GM12878 (cell line): ENCODE data around the gene PCSK1N. TPM values are rescaled to one million over a fixed set of nuclear protein-coding genes. Genes with fewer than 3 reads are reported as not detected.

ENCODE experiments used
- ATAC-seq: fragments of 200-7000 bp; cut with Tn5 transposase; 3 replicates; pipeline ENCODE4 v1.9.1; 2020; ENCODE audit warnings: mild to moderate bottlenecking, moderate library complexity
- BruUV-seq: library from RNA; stranded (reverse); fragments of 400-500 nt; replicated peaks from 2 replicates; lab custom pipeline; 2021; lab: Mats Ljungman, UMichigan
- CTCF ChIA-PET: fragments of 300-600 bp; sonication (Branson Sonifier 250); formaldehyde crosslinking; extraction: SDS; loops from one replicate; lab custom pipeline; 2021; ENCODE audit warnings: inconsistent platforms; lab: Yijun Ruan, JAX
- POLR2A ChIA-PET: fragments of 350-600 bp; formaldehyde crosslinking; extraction: SDS; loops from one replicate; lab custom pipeline; 2021; ENCODE audit warnings: inconsistent platforms; lab: Charles Lee
- RAD21 ChIA-PET: fragments of 300-600 bp; sonication (Branson Sonifier 250); formaldehyde crosslinking; loops from one replicate; lab custom pipeline; 2023; ENCODE audit warnings: antibody characterized with exemption; ENCODE audit not compliant: unreplicated experiment; lab: Charles Lee
- SMC1A ChIA-PET: fragments of 300-600 bp; sonication (Branson Sonifier 250); formaldehyde crosslinking; loops from one replicate; lab custom pipeline; 2023; ENCODE audit not compliant: unreplicated experiment, uncharacterized antibody; lab: Charles Lee
- DNase-seq: peaks from one replicate; pipeline ENCODE4 v3.0.0-alpha.2; 2011; ENCODE audit warnings: low read depth, low spot score
- FAIRE-seq: peaks from 3 replicates; lab custom pipeline; 2011; peaks lifted over from hg19 to GRCh38; lab: Jason Lieb, UNC
- H2AFZ ChIP-seq: 2 replicates; pipeline ENCODE4 v1.6.0; 2011; ENCODE audit warnings: low read depth, low read length, control low read depth; ENCODE audit not compliant: control insufficient read depth
- H3K27ac ChIP-seq: 2 replicates; pipeline ENCODE4 v1.5.1; 2011; ENCODE audit warnings: control low read depth; ENCODE audit not compliant: control insufficient read depth, insufficient read depth
- H3K27me3 ChIP-seq, 2 experiments: replicated peaks in 1 of 2; 2 replicates each; pipeline versions ENCODE4 v1.6.0 to v1.6.1; 2011; ENCODE audit warnings: low read length in 1 of 2; ENCODE audit not compliant: control insufficient read depth in 2 of 2, insufficient read depth in 2 of 2
- H3K36me3 ChIP-seq, 2 experiments: 2 replicates each; pipeline ENCODE4 v1.5.1; 2011; ENCODE audit warnings: low read length in 1 of 2; ENCODE audit not compliant: control insufficient read depth in 2 of 2, insufficient read depth in 2 of 2
- H3K4me1 ChIP-seq: 2 replicates; pipeline ENCODE4 v1.6.1; 2011; ENCODE audit warnings: mild to moderate bottlenecking, low read length, moderate library complexity, mixed read lengths; ENCODE audit not compliant: control insufficient read depth, insufficient read depth
- H3K4me2 ChIP-seq: 2 replicates; pipeline ENCODE4 v1.6.0; 2011; ENCODE audit warnings: control low read depth; ENCODE audit not compliant: control insufficient read depth, insufficient read depth
- H3K4me3 ChIP-seq: fragments of 200-600 bp; sonication (generic); 2 replicates; pipeline ENCODE4 v1.5.1; 2016
- H3K79me2 ChIP-seq: 2 replicates; pipeline ENCODE4 v1.6.0; 2011; ENCODE audit warnings: low read length; ENCODE audit not compliant: control insufficient read depth, insufficient read depth
- H3K9ac ChIP-seq: 2 replicates; pipeline ENCODE4 v1.8.0; 2011; ENCODE audit warnings: low read length, control low read depth, mixed read lengths; ENCODE audit not compliant: control insufficient read depth, insufficient read depth
- H3K9me3 ChIP-seq: replicated peaks from 3 replicates; pipeline ENCODE4 v1.5.1; 2011; ENCODE audit warnings: mild to moderate bottlenecking, low read length; ENCODE audit not compliant: control insufficient read depth, insufficient read depth
- H4K20me1 ChIP-seq: 2 replicates; pipeline ENCODE4 v1.6.0; 2011; ENCODE audit not compliant: control insufficient read depth, insufficient read depth
- ATF7 ChIP-seq: fragments of 450-650 bp; IDR thresholded peaks from 2 replicates; pipeline ENCODE4 v1.6.1; 2016; ENCODE audit warnings: low read depth, mild to moderate bottlenecking
- BCL11A ChIP-seq: IDR thresholded peaks from 2 replicates; pipeline ENCODE4 v1.6.1; 2011; ENCODE audit warnings: low read depth, low read length
- BMI1 ChIP-seq: fragments of 450-650 bp; IDR thresholded peaks from 2 replicates; pipeline ENCODE4 v1.6.1; 2016; ENCODE audit warnings: mild to moderate bottlenecking, moderate library complexity, borderline replicate concordance
- EGR1 ChIP-seq, 2 experiments: IDR thresholded peaks; 1 replicate in 1 of 2; 2 replicates in 1 of 2; pipeline ENCODE4 v1.6.1; 2011 to 2012; ENCODE audit warnings: low read depth in 2 of 2, low read length in 2 of 2, borderline replicate concordance in 1 of 2, mild to moderate bottlenecking in 1 of 2, moderate library complexity in 1 of 2
- EZH2 ChIP-seq: IDR thresholded peaks from 2 replicates; pipeline ENCODE4 v1.6.1; 2012; ENCODE audit warnings: low read depth, mild to moderate bottlenecking, control low read depth, inconsistent platforms, low read length, borderline replicate concordance; ENCODE audit not compliant: control insufficient read depth
- GATAD2B ChIP-seq: fragments of 450-650 bp; conservative IDR thresholded peaks from 2 replicates; pipeline ENCODE4 v1.6.1; 2017; ENCODE audit warnings: low read depth, mild to moderate bottlenecking, moderate library complexity
- HSF1 ChIP-seq: fragments of 150-350 bp; IDR thresholded peaks from 2 replicates; pipeline ENCODE4 v1.6.1; 2014; ENCODE audit warnings: mild to moderate bottlenecking, low read depth, low read length
- KDM1A ChIP-seq: fragments of 200-600 bp; sonication (generic); IDR thresholded peaks from 2 replicates; pipeline ENCODE4 v1.6.1; 2016; ENCODE audit warnings: borderline replicate concordance
- LARP7 ChIP-seq: fragments of 450-650 bp; IDR thresholded peaks from 2 replicates; pipeline ENCODE4 v1.6.1; 2017; ENCODE audit warnings: mild to moderate bottlenecking
- NFYB ChIP-seq: IDR thresholded peaks from 2 replicates; pipeline ENCODE4 v1.6.1; 2011; ENCODE audit warnings: low read depth, mild to moderate bottlenecking, low read length, improper control_type of control experiment, moderate library complexity; ENCODE audit not compliant: insufficient read depth
- POLR2A ChIP-seq: IDR thresholded peaks from 2 replicates; pipeline ENCODE4 v1.6.1; 2011; ENCODE audit warnings: low read depth, mild to moderate bottlenecking, low read length
- RELB ChIP-seq: fragments of 450-650 bp; IDR thresholded peaks from 2 replicates; pipeline ENCODE4 v1.6.1; 2017; ENCODE audit warnings: low read depth, mild to moderate bottlenecking, moderate library complexity
- SMAD5 ChIP-seq: IDR thresholded peaks from 2 replicates; pipeline ENCODE4 v1.6.1; 2016; ENCODE audit warnings: antibody characterized with exemption, low read depth
- SMC3 ChIP-seq: IDR thresholded peaks from 2 replicates; pipeline ENCODE4 v1.6.1; 2011; ENCODE audit warnings: low read length, improper control_type of control experiment, borderline replicate concordance
- SREBF2 ChIP-seq: IDR thresholded peaks from 2 replicates; pipeline ENCODE4 v1.6.1; 2012; ENCODE audit warnings: mild to moderate bottlenecking, low read length
- TCF12 ChIP-seq: IDR thresholded peaks from 2 replicates; pipeline ENCODE4 v1.6.1; 2011; ENCODE audit warnings: low read depth, mild to moderate bottlenecking, low read length
- TCF3 ChIP-seq: IDR thresholded peaks from 2 replicates; pipeline ENCODE4 v1.6.1; 2012; ENCODE audit warnings: low read depth, mild to moderate bottlenecking, low read length, borderline replicate concordance; ENCODE audit not compliant: insufficient read depth
- ZSCAN29 ChIP-seq: fragments of 450-650 bp; IDR thresholded peaks from 2 replicates; pipeline ENCODE4 v1.6.1; 2017; ENCODE audit warnings: mild to moderate bottlenecking, moderate library complexity
- WGBS: methylation state at CpG from one replicate; pipeline ENCODE4 v1.1.6; 2016; ENCODE audit warnings: low lambda C conversion rate; ENCODE audit not compliant: insufficient replicate concordance, insufficient coverage; ENCODE audit errors: missing lambda C conversion rate; 5-methylcytosine and 5-hydroxymethylcytosine counted together
- in situ Hi-C: fragments of 300-500 bp; cut with MboI; formaldehyde crosslinking; loops from 9 replicates; pipeline ENCODE4 v1.14.3; 2018; ENCODE audit warnings: mixed read lengths
- intact Hi-C: fragments of 100-400 bp; cut with micrococcal nuclease; formaldehyde crosslinking; loops from one replicate; pipeline ENCODE4 v1.14.2; 2022; ENCODE audit not compliant: unreplicated experiment
- polyA plus RNA-seq, 11 experiments: library from polyadenylated mRNA; depleted of rRNA in 4 of 11; unstranded in 6 of 11; stranded (reverse) in 5 of 11; fragments of >200 nt; fragmentation: Nextera tagmentation in 4 of 11; fragmentation: Illumina TruSeq in 1 of 11; extraction: Ambion mirVana in 4 of 11; extraction: Trizol in 1 of 11; gene quantifications; 1 replicate in 1 of 11; 2 replicates in 10 of 11; pipeline versions ENCODE4 v1.2.1 to v1.2.3, GENCODE V29; 2011 to 2016; ENCODE audit warnings: inconsistent platforms in 2 of 11, missing spikeins in 2 of 11, low read depth in 1 of 11
- total RNA-seq, 4 experiments: library from RNA; depleted of rRNA in 3 of 4; stranded (reverse); fragments of >200 nt in 3 of 4; fragmentation: Illumina TruSeq in 1 of 4; extraction: Trizol in 1 of 4; gene quantifications; 2 replicates each; pipeline versions ENCODE4 v1.2.1 to v1.2.3, GENCODE V29; 2013 to 2021

Gene PCSK1N
- total and polyA plus RNA-seq, 10 of the 15 experiments (the other 5 are each of a cell fraction or from before 2014, with no cell fraction given), result 0.19 TPM; not detected in 9

GRCh38 chrX:48801280-48802088 is 33.9 kb downstream of the PCSK1N start, which contains the start of gene HDAC6:
TSS of gene HDAC6 (plus strand) at chrX:48802067. CDS start at chrX:48802693, 626 bp downstream.
- in situ Hi-C loops (loop anchor here (10.0 kb wide), 1 partner anchor 383 kb away; the partner anchor contains the start of gene PRICKLE3), intact Hi-C loops (loop anchor here (5.0 kb wide), 4 partner anchors 104 to 241 kb away; partner anchors contain the start of genes OTUD5, SUV39H1 and TFE3)
- Histone ChIP-seq H3K27ac (peak within 1 kb of the TSS; percentile 94), H2AFZ (peak within 1 kb of the TSS; percentile 98), H3K4me3 (peak within 1 kb of the TSS; percentile 69), H3K4me1 (no peaks in the 10 kb centered on the region), H3K36me3 (peaks cover 0 to 3% of the 10 kb centered on the region in 2 experiments; a peak in 1 of 4 replicates), H3K9me3 (no peaks in the 10 kb centered on the region), H3K27me3 (no peaks in the 10 kb centered on the region), H4K20me1 (no peaks in the 10 kb centered on the region), H3K9ac (peak within 1 kb of the TSS; percentile 86), H3K4me2 (peak within 1 kb of the TSS; percentile 90), H3K79me2 (no peaks in the 10 kb centered on the region; the same call in none of the 2 replicates)
- RAD21 ChIA-PET, result interaction anchor here (0.6 to 1.7 kb wide), 5 partner anchors 97 to 170 kb away, joined by 3 to 7 read pairs (median 4); partner anchors contain the start of genes PQBP1 and TIMM17B
- FAIRE-seq (peak; percentile 52), ATAC-seq (peak; percentile 90), DNase-seq (peak; percentile 94)
- SMC1A ChIA-PET, result interaction anchor here (1.0 to 1.5 kb wide), 5 partner anchors 12 to 145 kb away, joined by 3 to 4 read pairs (median 3); partner anchors contain the start of genes PQBP1 and TIMM17B
- no TSS peak for BruUV-seq
- CTCF ChIA-PET, result interaction anchor here (0.7 to 1.4 kb wide), 5 partner anchors 64 to 278 kb away, joined by 3 to 4 read pairs (median 3); partner anchors contain the start of gene WDR45
- POLR2A ChIA-PET, result interaction anchor here (0.9 to 1.9 kb wide), 10 partner anchors 64 to 201 kb away, joined by 3 to 10 read pairs (median 5); partner anchors contain the start of genes GRIPAP1, OTUD5, PQBP1 and TIMM17B
- WGBS, result 35% methylated on average over 70 of the region's 89 CpGs
- no peak for TF ChIP-seq SMC3
- TF ChIP-seq BCL11A, result no peak
- TF ChIP-seq NFYB, result peak; percentile 60; the same call in 1 of the 2 replicates
- 0 out of 2 replicates have a peak, but pooled peaks have one; percentile 36 for TF ChIP-seq GATAD2B
- peak in 1 of 2 experiments; percentile 52; a peak in 1 of 3 replicates for TF ChIP-seq EGR1 (IDR thresholded peaks at IDR 0.05; ENCODE audit: borderline replicate concordance in 1 of 2, low read depth in 2 of 2, low read length in 2 of 2)
- TF ChIP-seq LARP7, result 0 out of 2 replicates have a peak, but pooled peaks have one; percentile 57
- TF ChIP-seq POLR2A, result peak; percentile 75
- TF ChIP-seq EZH2, result no peak
- TF ChIP-seq SMAD5, result no peak
- TF ChIP-seq BMI1, result no peak
- peak; percentile 69 for TF ChIP-seq ATF7
- TF ChIP-seq RELB, result peak; percentile 97
- no peak for TF ChIP-seq ZSCAN29
- TF ChIP-seq HSF1, result no peak
- TF ChIP-seq SREBF2, result no peak
- TF ChIP-seq TCF3, result peak; percentile 89
- peak; percentile 79 for TF ChIP-seq TCF12
- no peak for TF ChIP-seq KDM1A
